Activated CD4-positive, alpha-beta T cell treated with anti-CD3 and anti-CD28 coated beads, Interleukin-2, amount 50 U/mL, for 1 hour (primary cell): ENCODE results near the gene ZAP70.
A peak's percentile ranks its signal among the peaks of the same experiment; 100 is the strongest.
"Not testable (repeated sequence)": the region's sequence is repeated elsewhere in the genome, so short reads cannot be mapped to it uniquely, and the experiment has no call there.

Experiments
- DNase-seq: peaks from one replicate; pipeline ENCODE4 v3.0.0-alpha.2; 2020

The ZAP70 gene

GRCh38 chr2:97713296-97714083 lies at the start of gene ZAP70:
Gene ZAP70 (plus strand): TSS chr2:97713576. CDS start chr2:97724037, 10,461 bp downstream.
- peak; percentile 57 for DNase-seq

GRCh38 chr2:97663626-97663961 lies 49.8 kb upstream of the ZAP70 start:
- DNase-seq = no peak

GRCh38 chr2:97663962-97664635 lies 49.3 kb upstream of the ZAP70 start, which contains the start of gene ACTR1B:
Gene ACTR1B (minus strand): TSS chr2:97664044. CDS start chr2:97663890, 154 bp downstream.
- peak; percentile 97 for DNase-seq

GRCh38 chr2:97664636-97664970 lies 48.8 kb upstream of the ZAP70 start:
- peak; percentile 15 for DNase-seq

GRCh38 chr2:97669448-97669847 lies 43.9 kb upstream of the ZAP70 start, which contains the start of gene C2orf92:
Gene C2orf92 (plus strand): TSS chr2:97669713. CDS start chr2:97669789, 76 bp downstream.
- DNase-seq = no peak

GRCh38 chr2:97670471-97670870 lies 42.9 kb upstream of the ZAP70 start:
- no peak for DNase-seq

- DNase-seq = no peak
These were observed 41.9 kb upstream of the ZAP70 start for GRCh38 chr2:97671526-97671925.

- not testable (repeated sequence) for DNase-seq
These were observed 40.7 kb upstream of the ZAP70 start for GRCh38 chr2:97672606-97673140.

- DNase-seq = no peak
These were observed 40.0 kb upstream of the ZAP70 start for GRCh38 chr2:97673182-97673914.

GRCh38 chr2:97673915-97674283 lies 39.5 kb upstream of the ZAP70 start:
- no peak for DNase-seq

GRCh38 chr2:97675430-97676113 lies 37.8 kb upstream of the ZAP70 start:
- no peak for DNase-seq

GRCh38 chr2:97676620-97677019 lies 36.8 kb upstream of the ZAP70 start:
- DNase-seq = no peak

- DNase-seq = no peak
These were observed 35.9 kb upstream of the ZAP70 start for GRCh38 chr2:97677480-97677879.

- no peak for DNase-seq
These were observed 35.1 kb upstream of the ZAP70 start for GRCh38 chr2:97678298-97678697.

GRCh38 chr2:97687235-97687634 lies 26.1 kb upstream of the ZAP70 start:
- DNase-seq = not testable (repeated sequence)

- DNase-seq = no peak
These were observed 25.1 kb upstream of the ZAP70 start for GRCh38 chr2:97688062-97688827.

- DNase-seq = no peak
These were observed 22.2 kb upstream of the ZAP70 start for GRCh38 chr2:97691166-97691565.

- no peak for DNase-seq
These were observed 19.9 kb upstream of the ZAP70 start for GRCh38 chr2:97693476-97693875.

GRCh38 chr2:97695744-97696143 lies 17.6 kb upstream of the ZAP70 start:
- no peak for DNase-seq

- peak; percentile 97 for DNase-seq
These were observed 15.8 kb upstream of the ZAP70 start for GRCh38 chr2:97697252-97698235.

- DNase-seq = no peak
These were observed 14.8 kb upstream of the ZAP70 start for GRCh38 chr2:97698530-97698929.
